ENCODE data around the gene PIEZO1.

Gene PIEZO1

DNA sequence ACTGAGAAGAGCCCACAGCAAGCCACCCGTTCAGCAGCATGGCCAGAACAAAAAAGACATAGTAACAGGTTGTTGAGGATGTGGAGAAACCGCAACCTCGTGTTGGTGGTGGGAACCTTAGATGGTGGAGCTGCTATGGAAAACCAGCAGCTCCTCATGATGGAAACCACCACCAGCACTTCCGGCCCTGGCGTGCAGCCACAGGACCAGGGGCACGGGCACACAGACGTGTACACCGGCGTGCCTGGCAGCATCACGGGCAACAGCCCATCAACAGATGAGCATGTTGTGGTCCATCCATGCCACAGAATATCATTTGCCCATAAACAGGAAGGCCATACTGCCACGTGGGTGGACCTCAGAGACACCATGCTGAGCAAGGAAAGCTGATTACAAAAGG is 66.8 kb downstream of the PIEZO1 start:
- DNase-seq (ENCODE audit: low read depth) = no peak

DNA sequence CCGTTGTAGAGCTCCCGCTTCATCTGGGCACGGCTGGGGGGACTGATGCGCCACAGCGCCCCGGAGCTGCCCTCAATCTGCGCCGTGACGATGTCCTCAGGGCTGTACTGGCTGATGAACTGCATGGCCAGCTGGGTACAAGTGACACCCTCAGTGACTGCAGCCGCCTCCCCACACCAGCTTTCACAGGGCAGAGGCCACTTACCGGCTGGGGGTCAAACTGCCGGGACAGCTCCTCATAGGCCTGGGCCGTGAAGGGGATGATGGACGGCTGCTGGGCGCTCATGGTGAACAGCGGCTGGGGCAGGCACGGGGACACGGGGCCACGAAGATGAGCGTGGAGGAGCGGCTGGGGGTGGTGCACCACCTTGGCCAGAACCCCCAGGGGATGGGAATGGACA is 68.4 kb downstream of the PIEZO1 start:
- no peak for DNase-seq (ENCODE audit: low read depth)

DNA sequence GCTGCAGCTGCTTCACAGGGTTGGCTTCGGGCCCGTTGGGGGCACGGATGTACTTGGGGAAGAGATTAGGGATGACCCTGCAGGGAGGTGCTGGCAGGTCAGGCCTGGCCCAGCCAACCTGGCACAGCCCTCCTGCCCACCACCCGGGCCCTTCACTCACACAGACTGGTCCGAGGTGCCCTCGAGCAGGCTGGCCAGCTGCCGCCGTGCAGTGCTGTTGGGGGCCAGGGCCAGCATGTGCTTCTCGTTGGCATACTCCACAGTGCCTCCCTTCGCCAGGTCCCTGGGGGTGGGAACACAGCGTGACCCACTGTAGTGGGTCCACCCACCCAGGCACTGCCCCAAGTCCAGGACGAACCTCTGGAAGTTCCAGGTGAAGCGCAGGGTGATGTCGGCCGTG is 68.8 kb downstream of the PIEZO1 start:
- DNase-seq (ENCODE audit: low read depth) = no peak

DNA sequence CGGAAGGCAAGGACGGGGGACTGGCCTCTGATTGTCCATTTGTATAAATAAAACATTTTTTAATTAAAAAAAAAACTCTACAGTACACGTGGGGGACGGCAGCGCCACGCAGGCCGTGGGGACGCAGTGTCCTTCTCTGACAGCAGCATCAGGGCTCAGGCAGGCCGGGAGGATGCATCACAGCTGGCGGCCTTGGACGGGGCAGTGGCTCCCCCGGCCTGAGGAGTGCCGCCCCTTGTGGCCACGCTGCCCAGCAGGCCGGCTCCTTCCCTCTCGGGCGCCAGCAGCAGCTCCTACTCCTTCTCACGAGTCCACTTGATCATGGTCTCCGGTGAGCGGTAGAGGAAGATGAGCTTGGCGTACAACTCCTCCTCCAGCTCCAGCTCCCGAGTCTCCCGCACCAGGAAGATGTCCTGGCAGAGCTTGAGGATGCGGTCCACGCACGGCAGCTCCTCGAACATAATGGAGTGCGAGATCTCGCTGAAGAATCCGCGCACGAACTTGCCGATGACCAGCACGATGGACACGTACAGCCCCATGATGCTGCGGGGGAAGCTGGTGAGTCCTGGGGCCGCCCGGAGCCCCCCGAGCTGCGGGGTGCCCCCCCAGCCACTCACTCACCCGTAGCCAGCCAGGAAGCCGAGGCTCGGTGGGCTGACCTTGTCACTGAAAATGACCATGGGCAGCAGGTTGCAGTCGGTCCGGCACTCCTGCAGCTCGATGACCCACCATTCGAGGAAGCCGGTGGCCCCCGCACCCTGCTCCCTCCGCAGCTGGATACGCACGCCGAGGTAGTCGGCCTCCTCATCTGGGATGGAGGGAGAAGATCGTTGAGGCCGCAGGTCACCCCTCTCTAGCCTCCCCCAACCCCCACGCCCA is 69.5 kb downstream of the PIEZO1 start:
- no peak for DNase-seq (ENCODE audit: low read depth)

DNA sequence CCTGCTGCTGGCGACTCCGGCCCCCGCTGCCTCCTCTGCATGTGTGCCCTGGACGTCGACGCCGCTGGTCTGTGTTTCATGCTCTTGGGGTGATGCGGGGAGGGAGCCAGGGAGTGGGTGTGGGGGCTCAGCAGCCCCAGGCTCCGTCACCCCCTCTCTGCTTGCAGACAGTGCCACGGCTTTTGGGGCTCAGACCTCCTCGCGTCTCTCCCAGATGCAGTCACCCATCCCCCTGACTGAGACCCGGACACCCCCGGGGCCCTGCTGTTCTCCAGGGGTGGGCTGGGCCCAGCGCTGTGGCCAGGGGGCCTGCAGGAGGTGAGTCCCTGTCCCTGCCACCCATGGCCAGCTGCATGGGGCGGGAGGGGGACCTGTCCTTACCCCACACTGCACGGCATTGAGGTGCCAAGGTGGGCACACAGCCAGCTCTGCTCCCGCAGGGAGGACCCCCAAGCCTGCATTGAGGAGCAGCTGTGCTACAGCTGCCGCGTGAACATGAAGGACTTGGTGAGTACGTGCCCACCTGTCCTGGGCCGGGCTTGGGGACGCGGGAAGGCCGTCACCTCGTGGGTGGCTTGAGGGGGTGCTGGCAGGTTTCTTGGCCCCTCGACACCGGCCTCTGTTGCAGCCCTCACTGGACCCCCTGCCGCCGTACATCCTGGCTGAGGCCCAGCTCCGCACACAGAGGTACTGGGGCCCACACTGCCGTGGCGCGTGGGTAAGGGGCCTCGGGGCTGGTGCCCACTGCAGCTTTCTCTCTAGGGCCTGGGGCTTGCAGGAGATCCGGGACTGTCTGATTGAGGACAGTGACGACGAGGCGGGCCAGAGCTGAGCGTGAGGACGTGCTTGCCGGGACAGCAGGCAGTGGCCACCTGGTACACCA is 70.4 kb downstream of the PIEZO1 start:
- no peak for DNase-seq (ENCODE audit: low read depth)

DNA sequence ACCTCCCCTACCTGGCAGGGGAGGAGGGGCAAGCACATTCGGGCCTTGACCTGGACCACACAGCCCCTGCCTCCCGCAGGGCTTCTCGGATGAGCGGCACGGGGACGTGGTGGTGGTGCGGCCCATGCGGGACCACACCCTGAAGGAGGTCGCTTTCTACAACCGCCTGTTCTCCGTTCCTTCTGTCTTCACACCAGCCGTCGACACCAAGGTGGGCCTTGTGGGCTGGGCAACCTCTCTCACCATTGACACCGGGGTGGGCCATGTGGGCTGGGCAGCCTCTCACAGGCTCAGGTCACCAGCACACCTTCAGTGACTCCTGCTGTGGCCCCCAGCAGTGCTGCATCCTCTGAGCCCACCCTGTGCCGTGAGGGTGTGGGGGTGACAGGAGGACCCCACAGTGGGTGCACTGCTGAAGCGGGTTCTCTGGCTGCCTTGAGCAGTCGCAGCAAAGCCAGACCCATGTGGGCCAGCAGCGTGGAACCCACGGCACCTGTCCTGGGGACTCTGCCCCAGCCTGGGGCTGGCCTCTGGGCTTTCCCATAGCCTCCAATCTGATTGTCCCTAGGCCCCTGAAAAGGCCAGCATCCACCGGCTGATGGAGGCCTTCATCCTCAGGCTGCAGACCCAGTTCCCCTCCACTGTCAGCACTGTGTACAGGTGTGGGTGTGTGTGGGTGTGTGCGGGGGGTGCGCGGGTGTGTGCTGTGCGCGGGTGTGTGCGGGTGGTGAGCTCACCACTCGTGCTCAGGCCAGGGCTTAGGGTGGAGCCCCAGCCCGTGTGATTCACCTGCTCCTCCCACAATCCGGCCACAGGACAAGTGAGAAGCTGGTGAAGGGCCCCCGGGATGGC is 71.2 kb downstream of the PIEZO1 start:
- DNase-seq (ENCODE audit: low read depth) = peak; percentile 53

DNA sequence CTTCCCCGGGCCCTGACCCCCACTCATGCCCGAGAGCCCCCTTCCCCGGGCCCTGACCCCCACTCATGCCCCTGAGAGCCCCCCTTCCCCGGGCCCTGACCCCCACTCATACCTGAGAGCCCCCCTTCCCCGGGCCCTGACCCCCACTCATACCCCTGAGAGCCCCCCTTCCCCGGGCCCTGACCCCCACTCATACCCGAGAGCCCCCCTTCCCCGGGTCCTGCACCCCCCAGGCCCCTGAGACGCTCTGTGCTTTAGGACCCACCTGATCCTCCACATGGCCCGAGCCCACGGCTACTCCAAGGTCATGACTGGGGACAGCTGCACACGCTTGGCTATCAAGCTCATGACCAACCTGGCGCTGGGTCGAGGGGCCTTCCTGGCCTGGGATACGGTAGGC is 72.0 kb downstream of the PIEZO1 start:
- DNase-seq (ENCODE audit: low read depth) = no peak

DNA sequence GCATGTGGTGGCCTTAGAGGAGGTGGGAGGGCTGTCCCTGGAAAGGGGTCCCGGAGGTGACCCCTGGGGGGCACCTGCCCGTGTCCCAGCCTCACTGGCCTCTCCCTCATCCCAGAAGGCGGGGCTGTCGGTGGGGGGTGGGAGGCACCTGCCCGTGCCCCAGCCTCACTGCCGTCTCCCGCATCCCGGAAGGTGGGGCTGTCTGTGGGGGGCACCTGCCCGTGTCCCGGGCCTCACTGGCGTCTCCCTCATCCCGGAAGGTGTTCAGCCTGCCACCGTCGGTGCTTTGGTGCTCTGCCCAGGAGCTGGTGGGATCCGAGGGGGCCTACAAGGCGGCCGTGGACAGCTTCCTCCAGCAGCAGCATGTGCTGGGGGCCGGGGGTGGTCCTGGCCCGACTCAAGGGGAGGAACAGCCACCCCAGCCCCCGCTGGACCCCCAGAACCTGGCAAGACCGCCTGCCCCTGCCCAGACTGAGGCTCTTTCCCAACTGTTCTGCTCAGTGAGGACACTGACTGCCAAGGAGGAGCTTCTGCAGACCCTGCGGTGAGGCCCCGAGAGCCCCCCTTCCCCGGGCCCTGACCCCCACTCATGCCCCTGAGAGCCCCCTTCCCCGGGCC is 72.5 kb downstream of the PIEZO1 start:
- DNase-seq (ENCODE audit: low read depth) = no peak

DNA sequence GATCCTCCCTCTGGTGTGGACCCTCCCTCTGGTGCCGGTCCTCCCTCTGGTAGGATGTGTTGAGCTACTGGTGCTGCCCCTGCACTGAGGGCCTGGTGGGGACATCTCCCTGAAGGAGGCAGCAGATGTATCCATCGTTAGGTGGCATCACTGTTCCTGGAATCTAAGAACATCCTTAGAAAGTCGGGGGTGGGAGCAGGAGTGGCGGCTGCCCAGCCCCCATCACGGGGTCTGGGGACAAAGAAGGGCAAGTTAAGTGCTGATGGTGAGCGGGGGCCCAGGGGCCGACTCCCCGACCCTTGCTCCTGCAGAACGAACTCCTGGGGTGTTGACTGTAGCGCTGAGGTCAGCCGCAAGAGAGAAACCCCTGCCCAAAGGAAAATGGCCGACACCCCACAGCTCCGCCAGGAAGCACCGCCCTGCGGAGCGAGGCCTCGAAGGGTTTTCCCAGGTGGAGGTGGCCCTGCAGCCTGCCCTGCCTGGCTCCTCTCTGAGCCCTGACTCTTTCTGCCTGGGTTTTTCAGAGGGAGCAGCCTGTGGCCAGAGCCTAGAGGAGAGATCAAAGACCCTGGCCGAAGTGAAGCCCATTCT is 73.2 kb downstream of the PIEZO1 start:
- DNase-seq (ENCODE audit: low read depth) = no peak

DNA sequence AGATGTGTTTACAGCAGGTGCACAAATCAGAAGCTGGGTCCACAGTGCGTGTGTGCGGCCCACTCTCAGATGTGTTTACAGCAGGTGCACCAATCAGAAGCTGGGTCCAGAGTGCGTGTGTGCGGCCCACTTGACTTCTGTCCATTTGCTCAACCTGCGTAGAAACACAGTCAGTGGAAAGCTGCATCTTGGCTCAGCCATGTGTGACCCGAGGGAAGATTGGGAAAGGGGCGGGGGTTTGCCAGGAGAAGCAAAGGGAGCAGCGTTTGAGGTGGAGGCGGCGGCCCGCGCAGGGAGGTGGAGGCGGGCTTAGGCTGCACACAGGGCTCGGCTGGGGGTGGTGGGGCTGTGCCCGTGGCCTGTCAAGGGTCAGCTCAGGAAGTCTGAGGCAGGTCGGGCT is 74.5 kb downstream of the PIEZO1 start:
- DNase-seq (ENCODE audit: low read depth) = no peak

DNA sequence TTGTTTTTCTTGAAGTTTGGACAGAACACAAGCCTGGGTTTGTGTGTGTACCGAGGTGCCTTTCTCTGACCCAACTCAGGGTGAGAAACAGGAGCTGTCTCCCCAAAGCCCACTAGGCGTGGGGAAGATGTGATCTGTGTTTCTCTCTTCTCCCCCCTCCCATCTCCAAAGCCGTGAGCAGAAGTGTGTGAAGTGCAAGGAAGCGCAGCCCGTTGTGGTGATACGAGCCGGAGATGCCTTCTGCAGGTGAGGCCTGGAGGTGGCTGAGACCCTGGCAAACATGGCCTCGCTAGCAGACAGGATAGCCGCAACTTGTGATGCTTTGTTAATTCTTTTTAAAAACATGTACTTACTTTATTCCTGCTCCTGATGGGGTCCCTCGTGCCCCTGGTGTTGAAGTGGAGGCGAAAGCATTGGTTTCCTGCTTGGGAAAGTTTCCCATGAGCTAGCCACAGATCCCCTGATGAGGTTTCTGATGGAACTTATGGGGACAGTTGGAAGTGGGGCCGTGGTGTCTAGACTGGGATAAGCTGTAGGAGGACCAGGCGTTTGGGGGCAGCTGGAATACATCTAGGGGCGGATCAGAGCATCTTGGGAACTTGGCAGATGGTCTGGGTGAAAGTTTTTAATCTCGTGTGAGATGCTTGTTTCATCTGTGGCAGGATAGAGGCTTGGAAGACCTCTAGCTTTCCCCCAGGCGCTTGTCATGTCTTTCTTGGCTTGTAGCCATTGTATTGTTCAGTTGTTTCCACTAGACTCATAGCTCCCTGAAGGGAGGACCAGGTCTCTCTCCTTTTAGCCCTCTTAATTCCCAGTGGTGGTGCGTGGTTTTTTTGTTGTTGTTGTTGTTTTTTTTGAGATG is 77.8 kb downstream of the PIEZO1 start:
- DNase-seq (ENCODE audit: low read depth) = no peak

DNA sequence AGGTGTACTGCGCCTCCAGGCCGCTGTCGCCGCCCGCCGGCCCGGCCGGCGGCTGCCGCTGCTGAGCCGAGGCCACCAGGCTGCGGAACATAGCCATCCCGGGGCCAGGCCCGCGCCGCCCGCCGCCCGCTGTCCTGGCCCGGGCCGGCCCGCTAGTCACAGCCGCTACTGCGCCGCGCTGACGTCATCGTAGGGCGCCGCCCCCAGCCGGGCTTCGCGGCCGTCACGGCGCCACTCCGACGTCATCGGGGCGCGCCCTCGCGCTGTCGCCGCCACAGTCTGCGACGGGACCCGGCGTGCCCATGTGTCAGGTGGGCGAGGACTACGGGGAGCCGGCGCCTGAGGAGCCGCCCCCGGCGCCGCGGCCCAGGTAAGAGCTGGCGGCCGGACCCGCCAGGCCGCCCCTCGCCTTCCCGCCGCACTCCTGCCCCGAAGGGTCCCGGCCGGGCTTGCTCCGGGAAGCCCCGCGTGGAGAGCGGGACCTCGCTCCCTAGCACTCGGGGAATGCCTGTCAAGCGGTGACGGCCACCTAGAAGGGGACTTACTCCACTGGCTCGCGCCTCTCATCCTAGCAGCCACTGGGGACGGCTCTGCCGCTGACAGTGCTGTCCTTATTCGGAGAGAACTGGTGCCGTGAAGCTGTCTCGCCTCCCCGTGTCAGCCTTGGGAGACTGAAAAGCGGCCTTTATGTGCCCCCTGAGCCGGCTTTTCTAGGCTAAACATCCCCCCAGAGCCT is 78.6 kb downstream of the PIEZO1 start, which contains the start of the genes CTU2 and RNF166:
Gene CTU2, plus strand, starts transcription at position 275 of the 736 bp plus-strand sequence. Its CDS starts 28 bp downstream, at position 303.
Gene RNF166, minus strand, starts transcription at position 180 of the 736 bp plus-strand sequence. Its CDS starts 83 bp downstream, at position 97.
- DNase-seq (ENCODE audit: low read depth) = peak; percentile 86

DNA sequence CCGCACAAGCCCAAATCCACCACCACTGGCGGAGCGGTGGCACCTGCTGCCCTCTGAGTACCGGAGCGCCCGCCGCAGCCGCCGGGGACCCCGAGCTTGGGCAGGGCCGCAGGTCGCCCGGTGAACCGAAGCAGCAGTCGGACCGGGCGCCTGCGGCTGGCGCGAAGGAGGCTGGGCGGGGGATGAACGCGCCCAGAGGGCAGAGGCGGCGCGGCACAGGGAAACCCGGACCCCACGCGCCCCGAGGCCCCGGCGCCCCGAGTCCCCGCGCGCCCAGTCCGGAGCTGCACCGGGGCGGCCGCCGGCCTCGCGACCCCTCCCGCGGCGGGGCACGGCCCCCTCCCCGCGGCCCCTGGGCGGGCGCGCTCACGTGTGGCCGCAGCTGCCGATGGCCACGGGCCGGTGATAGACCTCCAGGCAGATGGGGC is 79.2 kb downstream of the PIEZO1 start:
- no peak for DNase-seq (ENCODE audit: low read depth)

DNA sequence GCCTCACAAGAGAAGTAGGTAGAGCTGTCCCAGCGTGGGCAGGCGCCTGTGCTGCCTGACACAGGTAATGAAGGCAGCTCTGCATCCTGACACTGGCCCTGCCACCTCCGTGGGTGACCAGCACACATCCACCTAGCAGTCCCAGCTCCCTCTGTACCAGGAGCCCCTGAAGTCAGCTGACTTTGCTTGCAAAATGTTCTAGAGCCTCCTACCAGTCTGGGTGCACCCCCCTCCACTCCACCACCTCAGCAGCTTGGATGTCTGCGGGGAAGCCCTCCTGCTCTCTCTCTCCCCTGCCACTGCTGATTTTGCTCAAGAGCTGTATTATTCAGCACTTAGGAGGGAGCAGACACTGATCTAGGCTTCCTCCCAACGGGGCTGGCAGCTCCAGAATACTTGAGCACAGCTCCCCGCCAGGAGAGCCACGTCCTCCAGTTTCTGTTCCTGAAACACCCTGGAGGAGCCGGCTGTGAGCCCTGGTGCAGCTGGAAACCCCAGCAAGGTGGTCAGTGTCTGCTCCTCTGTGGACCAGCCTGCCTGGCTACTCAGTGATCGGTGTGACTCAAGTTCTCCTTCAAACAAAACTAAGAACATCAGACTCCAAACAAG is 79.8 kb downstream of the PIEZO1 start:
- DNase-seq (ENCODE audit: low read depth) = peak; percentile 45

DNA sequence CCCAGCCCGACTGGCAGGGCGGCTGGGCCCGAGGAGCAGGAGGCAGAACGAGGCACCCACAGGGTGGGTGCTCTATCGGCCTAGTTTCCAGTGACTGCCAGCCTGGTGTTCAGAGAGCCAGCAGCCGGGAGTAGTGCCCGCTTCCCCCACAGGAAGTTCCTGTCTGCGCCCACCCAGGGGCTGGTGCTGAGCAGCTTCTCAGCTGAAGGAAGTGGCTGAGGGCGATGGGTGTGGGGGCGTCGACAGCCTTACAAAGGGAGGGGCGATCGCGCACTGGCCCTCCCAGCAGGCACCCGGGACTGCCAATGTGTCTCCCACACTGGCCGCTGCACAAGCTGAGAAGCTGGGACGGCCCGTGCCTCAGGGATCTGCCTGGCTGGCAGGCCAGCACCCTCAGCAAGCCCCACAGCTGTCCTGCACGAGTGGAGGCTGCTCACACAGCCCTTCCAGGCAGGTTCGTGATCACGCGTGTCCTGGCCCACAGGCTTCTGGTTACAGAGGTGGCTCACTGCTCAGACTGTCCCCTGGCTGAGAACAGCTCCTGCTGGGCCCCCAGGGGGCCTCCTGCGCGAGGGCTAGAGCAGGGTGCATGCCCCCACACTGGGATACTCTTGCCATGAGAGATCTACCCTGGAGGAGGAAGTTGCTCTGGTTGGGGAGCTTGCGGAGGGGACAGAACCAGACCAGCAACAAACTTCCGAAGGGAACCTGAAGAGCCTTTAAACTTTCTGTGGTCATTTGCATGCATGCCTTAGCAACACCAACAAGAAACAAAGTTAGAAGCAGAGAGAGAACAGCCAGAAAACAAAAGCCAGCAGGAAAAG is 81.3 kb downstream of the PIEZO1 start:
- no peak for DNase-seq (ENCODE audit: low read depth)

DNA sequence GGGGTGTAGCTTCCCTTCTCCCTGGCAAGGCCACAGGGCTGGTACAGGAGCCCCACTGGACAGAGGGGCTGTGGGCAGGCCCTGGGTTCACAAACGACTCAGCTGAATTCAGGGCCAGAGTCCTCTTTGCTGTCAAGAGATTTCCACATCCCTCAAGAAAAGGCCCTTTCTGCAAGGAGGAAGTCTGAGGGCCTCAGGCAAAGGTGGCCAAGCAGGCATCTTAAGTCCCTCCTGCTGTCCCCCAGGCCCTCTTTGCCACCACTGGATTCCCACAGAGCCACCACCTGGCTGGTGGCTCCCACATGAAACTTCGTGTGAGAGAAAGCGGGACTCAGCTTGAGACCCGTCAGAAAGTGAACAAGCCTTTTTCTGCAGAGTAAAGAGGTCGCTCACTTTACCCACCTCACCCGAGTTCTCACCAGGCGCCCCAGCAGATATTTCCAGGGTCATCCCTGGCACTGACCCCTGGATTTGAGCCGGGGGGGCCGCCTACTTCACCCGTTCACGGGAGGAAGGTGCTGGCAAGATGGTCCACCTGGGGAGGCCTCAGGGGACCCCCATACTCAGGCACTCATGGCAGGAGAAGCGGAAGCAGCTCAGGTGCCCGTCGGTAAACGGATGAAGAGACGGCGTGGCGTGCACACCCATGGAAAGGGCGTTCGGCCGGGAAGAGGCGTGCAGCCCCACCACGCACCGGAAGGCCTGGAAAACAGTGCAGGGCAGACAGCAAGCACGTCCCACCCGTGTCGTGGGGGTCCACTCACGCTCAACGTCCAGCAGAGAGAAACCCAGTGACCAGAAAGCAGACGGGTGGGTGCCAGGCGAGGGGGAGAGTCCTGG is 82.4 kb downstream of the PIEZO1 start:
- no peak for DNase-seq (ENCODE audit: low read depth)
